ENCODE measurements around the gene ADRM1.

DNA sequence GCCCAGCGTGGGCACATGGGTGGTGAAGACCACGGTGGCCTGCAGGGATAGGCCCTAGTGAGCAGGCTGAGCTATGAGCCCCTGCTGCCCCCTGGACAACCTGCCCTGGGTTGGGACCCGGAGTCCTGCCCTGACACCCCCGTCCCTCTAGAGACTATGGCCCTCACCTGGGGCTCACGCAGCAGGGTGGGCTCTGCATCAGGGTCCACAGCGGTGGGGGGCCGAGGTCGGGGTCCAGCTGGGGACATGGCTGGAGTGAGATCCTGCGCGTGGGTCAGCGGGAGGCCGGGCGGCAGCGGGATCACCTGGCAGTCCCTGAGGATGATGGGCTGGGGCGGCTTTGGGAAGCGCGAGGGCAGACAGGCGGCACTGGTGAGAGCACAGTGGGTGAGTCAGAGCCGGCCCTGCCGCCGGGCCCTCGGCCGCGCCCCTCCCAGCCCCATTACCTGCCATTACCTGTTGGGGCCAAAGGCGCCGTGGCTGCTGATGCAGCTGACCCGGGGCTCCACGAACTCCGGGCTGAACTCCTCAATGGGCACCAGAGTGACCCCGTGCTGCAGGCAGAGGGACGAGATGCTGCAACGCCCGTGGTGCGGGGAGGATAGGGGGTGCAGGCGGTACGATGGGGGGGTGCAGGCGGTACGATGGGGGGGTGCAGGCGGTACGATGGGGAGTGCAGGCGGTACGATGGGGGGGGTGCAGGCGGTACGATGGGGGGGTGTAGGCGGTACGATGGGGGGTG lies 27.9 kb downstream of the ADRM1 start:
- no peak for TF ChIP-seq EZH2phosphoT487 (IDR thresholded peaks at IDR 0.05; ENCODE audit: borderline replicate concordance, low read length)
- TF ChIP-seq, protein P1, sequence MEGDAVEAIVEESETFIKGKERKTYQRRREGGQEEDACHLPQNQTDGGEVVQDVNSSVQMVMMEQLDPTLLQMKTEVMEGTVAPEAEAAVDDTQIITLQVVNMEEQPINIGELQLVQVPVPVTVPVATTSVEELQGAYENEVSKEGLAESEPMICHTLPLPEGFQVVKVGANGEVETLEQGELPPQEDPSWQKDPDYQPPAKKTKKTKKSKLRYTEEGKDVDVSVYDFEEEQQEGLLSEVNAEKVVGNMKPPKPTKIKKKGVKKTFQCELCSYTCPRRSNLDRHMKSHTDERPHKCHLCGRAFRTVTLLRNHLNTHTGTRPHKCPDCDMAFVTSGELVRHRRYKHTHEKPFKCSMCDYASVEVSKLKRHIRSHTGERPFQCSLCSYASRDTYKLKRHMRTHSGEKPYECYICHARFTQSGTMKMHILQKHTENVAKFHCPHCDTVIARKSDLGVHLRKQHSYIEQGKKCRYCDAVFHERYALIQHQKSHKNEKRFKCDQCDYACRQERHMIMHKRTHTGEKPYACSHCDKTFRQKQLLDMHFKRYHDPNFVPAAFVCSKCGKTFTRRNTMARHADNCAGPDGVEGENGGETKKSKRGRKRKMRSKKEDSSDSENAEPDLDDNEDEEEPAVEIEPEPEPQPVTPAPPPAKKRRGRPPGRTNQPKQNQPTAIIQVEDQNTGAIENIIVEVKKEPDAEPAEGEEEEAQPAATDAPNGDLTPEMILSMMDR (IDR thresholded peaks at IDR 0.05; ENCODE audit: low read depth, low read length, poor library complexity, severe bottlenecking): no peak

All from DOHH2 (cell line).